ENCODE measurements around the gene PSMB11. TPM values are rescaled to one million over a fixed set of nuclear protein-coding genes. Genes with fewer than 3 reads are reported as not detected.

PSMB11 gene
- total RNA-seq, 1 experiment from 2014 or later = not detected

- ChIA-PET POLR2A (no interaction called here), CTCF (interaction anchor here (0.9 to 3.1 kb wide), 2 partner anchors 20 to 21 kb away, joined by 3 to 9 read pairs; no protein-coding TSS in a partner anchor)
Observed at GRCh38 chr14:23089498-23090253, 47.7 kb downstream of the PSMB11 start.

More at GRCh38 chr14:23089498-23090253, 47.7 kb downstream of the PSMB11 start:
- TF ChIP-seq REST (IDR thresholded peaks at IDR 0.05; ENCODE audit: low read depth) (no peak), SP1 (IDR thresholded peaks at IDR 0.05; ENCODE audit: low read depth) (no peak), YY1 (IDR thresholded peaks at IDR 0.05; ENCODE audit: extremely low read depth, insufficient replicate concordance, low read depth, low read length) (no peak), EGR1 (IDR thresholded peaks at IDR 0.05; ENCODE audit: low read depth) (no peak), FOSL1 (IDR thresholded peaks at IDR 0.05; ENCODE audit: low read depth) (no peak), RAD21 (IDR thresholded peaks at IDR 0.05; ENCODE audit: low read depth) (no peak), ZFX (IDR thresholded peaks at IDR 0.05) (no peak), EZH2phosphoT487 (IDR thresholded peaks at IDR 0.05; ENCODE audit: borderline replicate concordance) (no peak), CEBPB (IDR thresholded peaks at IDR 0.05; ENCODE audit: low read depth) (no peak), ELF1 (IDR thresholded peaks at IDR 0.05; ENCODE audit: borderline replicate concordance, low read depth) (no peak), SIN3A (IDR thresholded peaks at IDR 0.05; ENCODE audit: low read depth) (no peak)
- ATAC-seq (no peak), DNase-seq (ENCODE audit: low read depth, low spot score) (no peak)
- Histone ChIP-seq H3K79me2 (ENCODE audit: insufficient read depth, low read length) (peaks cover 82% of the 10 kb centered on the region), H3K27ac (ENCODE audit: low read depth, low read length) (no peak overlapping the region), H4K20me1 (ENCODE audit: insufficient read depth) (peaks cover 6% of the 10 kb centered on the region; the same call in 1 of the 2 replicates), H3K36me3 (ENCODE audit: control insufficient read depth in 1 of 2, insufficient read depth in 2 of 2, low read length in 2 of 2) (peaks cover 56 to 58% of the 10 kb centered on the region in 2 experiments), H3K9me3 (ENCODE audit: control insufficient read depth in 1 of 2, insufficient read depth in 1 of 2, low read depth in 1 of 2, low read length in 2 of 2) (no peaks in the 10 kb centered on the region), H3K9ac (ENCODE audit: low read length) (no peak overlapping the region), H3K4me3 (replicated peaks in 1 of 2; ENCODE audit: low read depth in 1 of 2, low read length in 2 of 2) (no peak overlapping the region), H3K4me2 (ENCODE audit: low read length) (no peak overlapping the region), H3K4me1 (ENCODE audit: control insufficient read depth in 1 of 2, insufficient read depth in 2 of 2, low read length in 2 of 2) (peaks cover 4 to 9% of the 10 kb centered on the region in 2 experiments; a peak in 2 of 4 replicates), H2AFZ (ENCODE audit: low read depth, low read length, poor library complexity, severe bottlenecking) (no peak overlapping the region), H3K27me3 (ENCODE audit: insufficient read depth, low read length) (no peaks in the 10 kb centered on the region), H3K9me2 (ENCODE audit: insufficient read depth) (no peaks in the 10 kb centered on the region)
- RAD21 ChIA-PET (ENCODE audit: low non-redundant PET in 1 of 2, low total read pairs in 2 of 2, uncharacterized antibody in 2 of 2, unreplicated experiment in 2 of 2) = no interaction called here
- intact Hi-C loops (cut with micrococcal nuclease) = no loop called here
- no TSS peak for BruUV-seq (replicated peaks)
